HG03575 (cell line): ENCODE data around the gene SIRPD.
A peak's percentile ranks its signal among the peaks of the same experiment; 100 is the strongest.

Experiments
- ATAC-seq: cut with Tn5 transposase; IDR thresholded peaks from one replicate; pipeline ENCODE4 v1.9.1; 2021; ENCODE audit not compliant: unreplicated experiment, insufficient number of reproducible peaks, low FRiP score; ENCODE audit errors: extremely low read depth

The SIRPD gene

DNA sequence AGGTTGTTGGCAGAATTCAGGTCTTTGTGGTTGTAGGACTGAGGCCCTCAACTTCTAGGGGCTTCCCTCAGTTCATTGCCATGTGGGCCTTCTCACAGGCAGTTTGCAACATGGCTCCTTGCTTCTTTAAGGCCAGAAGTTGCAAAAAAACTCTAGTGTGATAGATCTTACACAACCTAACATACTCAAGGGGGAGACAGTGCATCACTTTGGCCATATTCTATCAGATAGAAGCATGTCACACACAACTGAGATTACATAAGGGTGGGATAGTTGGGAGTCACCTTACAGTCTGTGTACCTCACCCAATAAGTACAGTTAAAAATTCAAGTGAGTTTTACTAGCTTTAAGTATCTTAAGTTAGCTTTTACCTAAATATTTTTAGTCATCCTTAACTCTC is 1.6 kb downstream of the SIRPD start:
- ATAC-seq, result no peak

DNA sequence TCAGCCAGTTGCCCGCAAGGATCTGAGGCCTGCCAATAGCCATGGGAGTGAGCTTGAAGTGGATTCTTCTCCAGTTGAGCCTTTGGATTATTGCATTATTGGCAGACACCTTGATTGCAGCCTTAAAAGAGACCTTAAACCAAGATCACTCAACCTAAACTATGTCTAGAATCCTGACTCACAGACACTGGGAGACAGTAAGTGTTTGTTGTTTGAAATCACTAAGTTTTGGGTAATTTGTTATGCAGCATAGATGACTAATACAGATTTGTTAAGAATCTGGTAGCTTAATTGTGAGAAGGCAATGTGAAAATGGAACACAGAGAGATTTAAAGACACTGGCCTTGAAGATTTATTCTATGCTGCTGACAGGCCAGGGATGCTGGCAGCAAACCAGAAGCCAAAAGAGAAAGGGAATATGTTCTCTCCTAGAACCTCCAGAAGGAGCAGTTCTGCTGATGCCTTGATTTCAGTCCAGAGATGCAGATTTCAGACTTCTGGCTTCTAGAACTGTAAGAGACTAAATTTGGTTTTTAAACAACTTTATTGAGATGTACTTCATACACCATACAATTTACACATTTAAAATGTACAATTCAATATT is 17.6 kb downstream of the SIRPD start:
- no peak for ATAC-seq

DNA sequence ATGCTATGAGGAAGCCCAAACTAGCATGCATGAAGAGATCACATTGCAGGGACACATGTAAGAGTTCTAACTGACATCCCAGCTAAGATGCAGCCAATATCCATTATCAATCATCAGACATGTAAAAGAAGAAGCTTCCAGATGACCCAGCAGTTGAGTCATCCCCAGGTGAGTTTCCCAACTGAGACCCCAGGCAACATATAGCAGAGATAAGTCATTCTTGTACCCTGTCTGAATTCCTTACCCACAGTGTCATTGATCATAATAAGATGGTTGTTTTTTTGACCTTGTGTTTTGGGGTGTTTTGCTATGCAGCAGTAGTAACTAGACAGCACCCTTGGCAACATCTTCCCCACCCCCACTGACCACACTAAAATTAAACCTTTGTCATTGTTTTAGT is 18.9 kb downstream of the SIRPD start:
- ATAC-seq, result no peak

DNA sequence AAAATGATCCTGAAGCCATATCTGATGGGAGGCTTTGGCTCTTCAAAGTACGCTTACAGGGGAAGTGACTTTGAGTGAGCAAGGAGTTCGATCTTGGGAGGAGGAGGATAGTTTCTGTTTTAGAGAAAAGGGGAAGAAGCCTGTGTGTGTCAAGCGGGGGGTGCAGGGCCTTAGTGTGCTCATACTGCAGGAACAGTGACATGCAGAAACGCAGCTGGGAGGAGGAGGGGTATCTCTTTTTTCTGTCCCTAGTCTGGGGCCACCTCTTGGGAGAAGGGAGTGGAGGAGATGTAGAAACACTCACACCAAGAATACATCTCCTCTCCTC is 19.8 kb downstream of the SIRPD start:
- no peak for ATAC-seq

DNA sequence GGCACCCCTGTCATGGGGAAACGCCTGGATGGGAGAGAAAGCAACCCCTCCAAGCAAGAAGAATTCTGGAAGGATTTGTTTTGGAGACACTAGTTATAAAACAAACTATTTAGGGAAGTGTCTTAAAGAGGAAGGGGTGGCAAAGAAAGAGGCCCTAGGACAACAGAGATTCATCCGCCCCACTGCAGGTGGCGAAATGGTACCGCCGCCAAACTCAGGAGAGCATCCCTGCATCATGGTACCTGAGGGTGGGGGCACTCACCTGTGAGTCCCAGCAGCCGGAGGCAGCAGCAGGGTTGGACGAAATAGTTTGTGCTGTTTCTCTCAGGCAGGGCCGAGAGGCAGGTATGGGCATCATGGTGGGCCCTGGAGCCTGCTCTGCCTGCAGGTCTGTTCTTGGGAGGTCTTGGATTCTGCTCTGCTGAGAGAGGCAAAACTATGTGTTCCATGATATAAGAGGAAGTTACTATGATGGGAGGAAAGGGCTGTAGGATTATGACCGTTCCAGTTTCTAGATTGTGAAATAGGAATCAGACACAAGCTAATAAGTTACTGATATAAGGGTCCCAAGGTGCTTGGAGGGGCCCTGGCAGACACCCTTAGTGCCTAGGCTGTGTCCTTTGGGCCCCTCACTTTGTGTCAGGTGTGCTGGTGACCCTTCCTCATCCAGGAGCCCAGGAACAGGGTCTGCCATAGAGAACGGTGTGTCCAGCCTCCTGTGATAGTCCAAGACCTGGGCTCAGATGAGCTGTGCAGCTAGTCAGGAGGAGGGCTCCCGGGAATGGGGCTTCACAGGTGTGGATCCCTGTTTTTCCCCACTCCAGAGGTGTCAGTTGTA is 20.4 kb downstream of the SIRPD start:
- no peak for ATAC-seq

DNA sequence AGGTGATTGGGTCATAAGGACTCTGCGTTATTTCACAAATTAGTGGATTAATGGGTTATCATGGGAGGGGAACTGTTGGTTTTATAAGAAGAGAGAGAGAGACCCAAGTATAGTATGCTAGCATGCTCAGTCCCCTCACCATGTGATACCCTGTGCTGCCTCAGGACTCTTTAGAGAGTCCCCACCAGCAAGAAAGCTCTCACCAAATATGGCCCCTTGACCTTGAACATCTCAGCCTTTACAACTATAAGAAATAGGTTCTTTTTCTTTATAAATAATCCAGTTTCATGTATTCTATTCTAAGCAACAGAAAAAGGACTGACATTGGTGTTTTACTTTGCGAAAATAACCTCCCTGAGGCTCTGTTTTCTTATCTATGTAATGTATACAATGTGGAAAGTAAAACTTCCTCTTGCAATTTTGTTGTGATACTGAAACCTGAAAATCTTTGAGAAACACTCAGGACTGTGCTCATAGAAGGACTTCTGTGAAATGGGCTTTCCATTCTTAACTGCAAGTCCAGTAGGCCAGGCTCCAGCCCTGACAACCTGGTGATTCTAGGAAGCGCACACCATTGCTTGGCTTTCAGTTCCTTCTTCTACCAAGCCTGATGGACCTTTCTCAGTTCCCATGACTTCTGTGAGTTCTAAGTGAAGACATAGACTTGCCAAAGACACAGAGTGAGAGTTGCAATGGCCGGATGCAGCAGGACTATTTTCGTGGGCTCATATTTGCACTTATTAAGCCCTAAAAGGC is 21.9 kb downstream of the SIRPD start:
- peak; percentile 59 for ATAC-seq

DNA sequence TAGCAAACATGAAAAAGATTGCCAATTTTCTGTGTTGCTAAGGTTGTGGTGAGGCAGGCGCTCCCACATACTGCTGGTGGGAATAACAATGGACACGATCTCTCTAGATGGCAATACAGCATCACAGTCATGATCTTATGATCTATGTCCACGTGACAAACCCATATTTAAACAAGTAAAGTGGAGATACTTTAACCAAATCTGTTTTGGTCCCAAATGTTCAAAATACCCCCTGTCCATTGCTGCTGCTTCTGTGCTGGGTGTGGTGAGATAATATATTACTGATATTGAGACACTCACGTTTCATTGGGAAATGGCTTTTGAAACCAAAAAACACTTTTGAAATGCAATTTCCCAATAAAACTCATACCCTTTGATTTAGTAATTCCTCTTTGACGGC is 23.0 kb downstream of the SIRPD start:
- ATAC-seq, result no peak

DNA sequence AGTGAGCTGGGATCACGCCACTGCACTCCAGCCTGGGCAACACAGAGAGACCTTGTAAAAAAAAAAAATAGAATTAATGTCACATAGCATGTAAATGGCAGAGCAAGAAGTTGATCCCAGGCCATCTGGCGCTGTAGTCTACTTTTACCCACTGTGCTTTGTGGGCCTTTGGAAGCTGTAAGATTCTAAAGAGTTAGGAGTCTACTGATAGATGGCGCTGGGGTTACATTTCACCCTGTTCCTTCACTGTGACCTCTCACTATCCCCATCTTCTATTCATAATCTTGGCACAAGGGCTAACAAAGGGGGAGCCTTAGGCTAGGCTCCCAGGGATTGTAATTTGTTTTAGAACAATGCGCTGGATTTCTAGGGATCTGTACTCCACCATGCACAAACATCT is 24.4 kb downstream of the SIRPD start:
- ATAC-seq, result no peak

DNA sequence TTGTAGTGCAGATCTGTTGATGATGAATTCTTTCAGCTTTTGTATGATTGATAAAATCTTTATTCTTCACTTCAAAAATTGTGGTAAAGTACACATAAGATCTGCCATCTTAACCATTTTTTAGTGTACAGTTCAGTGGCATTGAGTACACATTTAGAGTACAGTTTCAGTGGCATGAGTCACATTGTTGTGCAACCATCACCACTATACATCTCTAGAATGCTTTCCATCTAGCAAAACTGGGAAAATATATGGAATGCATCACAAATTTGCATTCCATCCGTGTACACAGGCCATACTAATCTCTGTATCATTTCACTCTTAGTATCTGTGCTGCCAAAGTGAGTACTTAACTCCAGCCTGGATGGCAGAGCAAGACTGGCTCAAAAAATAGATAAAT is 28.7 kb downstream of the SIRPD start:
- no peak for ATAC-seq

DNA sequence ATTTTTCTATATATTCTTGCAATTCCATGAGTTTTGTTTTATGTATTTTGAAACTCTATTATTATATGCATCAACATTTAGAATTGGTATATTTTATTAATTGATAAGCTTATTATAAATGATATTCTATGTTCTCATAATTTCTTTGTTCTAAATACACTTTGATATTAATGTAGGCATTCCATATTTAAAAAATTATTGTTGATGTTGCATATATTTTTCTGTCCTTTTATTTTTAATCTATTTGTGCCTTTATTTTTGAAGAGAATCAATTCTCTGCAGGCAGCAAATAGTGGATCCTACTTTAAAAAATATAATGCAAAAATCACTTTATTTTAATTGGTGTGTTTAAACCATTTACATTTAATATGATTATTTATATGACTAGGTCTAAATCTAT is 29.6 kb downstream of the SIRPD start:
- no peak for ATAC-seq

DNA sequence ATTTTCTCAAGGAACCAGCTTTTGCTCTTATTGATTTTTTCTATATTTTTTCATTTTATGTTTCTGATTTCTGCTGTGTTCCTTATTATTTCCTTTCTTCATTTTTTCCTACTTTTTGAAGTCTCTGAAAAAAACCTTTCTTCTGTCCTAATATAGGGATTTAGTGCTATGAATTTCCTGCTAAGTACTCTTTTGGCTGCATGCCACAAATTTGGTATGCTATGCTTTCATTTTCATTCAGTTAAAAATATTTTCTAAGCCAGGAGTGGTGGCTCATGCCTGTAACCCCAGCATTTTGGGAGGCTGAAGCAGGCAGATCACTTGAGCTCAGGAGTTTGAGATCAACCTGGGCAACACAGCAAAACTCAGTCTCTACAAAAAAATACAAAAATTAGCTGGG is 30.6 kb downstream of the SIRPD start:
- no peak for ATAC-seq

DNA sequence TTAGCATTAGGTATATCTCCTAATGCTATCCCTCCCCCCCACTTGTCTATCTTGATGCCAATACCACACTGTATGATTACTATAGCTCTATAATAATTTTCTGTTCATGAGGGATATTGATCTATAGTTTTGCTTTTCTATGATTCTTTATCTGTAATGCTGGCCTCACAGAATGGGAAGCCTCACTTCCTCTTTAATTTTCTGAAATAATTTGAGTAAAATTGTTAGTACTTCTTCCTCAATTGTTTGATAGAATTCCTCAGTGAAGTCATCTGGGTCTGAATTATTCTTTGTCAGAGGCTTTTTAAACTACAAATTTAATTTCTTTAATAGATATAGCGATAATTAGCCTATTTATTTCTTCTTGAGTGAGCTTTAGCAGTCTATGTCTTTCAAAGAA is 31.2 kb downstream of the SIRPD start:
- ATAC-seq, result no peak

DNA sequence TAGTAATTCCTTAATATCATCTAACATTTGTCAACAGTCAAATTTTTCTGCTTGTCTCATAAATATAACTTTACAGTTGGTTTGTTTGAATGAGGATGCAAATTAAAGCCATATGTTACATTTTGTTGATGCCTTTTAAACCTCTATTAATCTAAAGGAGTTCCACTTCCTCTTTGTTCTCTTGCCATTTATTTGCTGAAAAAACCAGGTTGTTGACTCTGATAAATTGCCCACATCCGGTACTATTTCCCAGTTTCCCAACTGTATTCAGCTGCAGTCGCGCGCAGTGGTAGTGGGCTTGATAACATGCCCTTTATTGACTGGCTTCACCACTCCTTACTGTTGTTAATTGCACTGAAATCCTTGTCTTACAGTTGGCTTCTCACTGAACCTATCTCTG is 33.5 kb downstream of the SIRPD start:
- no peak for ATAC-seq

DNA sequence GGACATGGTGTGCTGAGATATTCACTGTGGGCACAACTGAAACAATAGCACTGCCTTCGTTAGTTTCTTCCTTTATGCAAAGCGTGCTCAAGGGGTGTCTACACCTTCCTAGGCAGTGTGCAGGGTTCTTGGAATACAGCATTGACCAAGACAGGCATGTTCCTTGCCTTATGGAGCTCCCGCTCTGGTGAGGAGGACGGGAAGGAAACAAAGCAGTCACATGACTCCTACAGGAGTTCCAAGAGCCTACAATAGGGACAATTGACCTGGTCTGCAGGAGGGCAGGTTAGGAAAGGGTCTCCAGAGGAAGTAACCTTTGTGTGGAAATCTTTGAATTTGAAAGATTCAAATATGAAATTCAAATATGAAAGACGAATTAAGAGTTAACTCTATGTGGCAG is 40.5 kb downstream of the SIRPD start:
- ATAC-seq, result no peak

DNA sequence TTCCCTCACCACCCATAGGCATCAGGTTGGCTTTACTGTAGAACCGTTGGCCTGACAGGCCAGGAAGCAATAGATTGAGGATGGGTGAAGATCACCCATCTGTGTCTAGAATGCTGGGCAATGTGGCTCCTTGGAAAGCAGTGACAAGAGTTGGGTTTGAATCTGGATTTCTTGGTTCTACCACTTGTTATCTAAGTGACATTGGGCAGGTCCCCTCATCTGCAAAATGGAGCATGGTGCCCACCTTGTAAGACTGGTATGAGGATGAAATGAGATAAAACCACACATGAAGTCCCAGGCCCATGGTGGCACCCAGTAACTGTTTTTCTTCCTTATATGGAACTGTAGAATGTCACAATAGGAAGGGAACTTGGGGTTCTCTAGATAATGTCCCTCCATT is 43.7 kb downstream of the SIRPD start:
- ATAC-seq, result no peak

DNA sequence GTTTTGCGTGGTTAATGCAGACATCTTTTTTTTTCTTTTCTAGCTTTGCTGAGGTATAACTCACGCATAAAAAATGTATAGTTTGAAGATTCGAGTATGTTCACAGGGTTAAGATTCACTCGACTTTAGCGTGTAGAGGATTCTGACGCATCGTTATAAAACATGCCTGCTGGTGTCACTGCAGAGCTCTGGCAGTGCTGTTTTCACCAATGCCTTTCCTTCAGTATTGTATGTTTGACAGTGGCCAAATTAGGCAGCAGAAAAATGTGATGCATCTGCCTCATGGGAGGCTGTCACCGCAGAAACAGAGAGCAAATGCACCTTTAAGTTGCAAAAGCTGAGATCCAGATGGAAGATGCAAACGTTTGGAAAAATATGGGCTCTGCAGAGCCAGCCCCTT is 48.3 kb downstream of the SIRPD start:
- no peak for ATAC-seq

DNA sequence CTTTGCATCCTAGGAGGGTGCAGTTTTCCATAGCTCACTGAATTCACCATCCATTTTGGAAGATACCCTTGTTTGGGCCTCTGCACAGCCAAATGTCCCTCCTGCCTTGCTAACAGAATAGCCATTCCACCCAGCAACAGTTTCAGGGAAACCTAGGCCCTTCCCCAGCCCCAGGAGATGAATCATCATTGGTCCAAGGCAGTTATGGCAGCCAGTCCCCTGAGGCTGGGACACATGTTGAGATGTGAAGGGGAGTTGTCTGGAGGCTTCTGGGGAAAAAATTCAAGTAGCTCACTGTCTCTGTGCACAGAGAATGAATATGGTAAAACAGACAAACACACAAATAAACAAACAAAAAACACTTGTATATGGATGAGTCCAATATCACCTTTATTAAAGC is 48.9 kb downstream of the SIRPD start:
- no peak for ATAC-seq

DNA sequence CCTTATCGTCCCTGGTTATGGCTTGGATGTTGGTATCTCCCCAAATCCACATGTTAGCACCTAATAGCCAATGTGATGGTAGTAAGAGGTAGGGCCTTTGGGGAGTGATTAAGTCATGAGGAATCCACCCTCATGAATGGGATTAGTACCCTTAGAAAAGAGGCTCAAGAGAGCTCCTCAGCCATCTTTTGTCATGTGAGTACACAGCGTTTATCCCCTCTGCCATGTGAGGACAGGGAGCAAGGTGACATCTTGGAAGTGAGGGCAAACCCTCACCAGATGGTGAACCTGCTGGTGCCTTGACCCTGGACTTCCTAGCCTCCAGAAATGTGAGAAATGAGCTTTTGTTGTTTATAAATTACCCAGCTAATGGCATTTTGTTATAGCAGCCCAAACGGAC is 50.2 kb downstream of the SIRPD start:
- ATAC-seq, result no peak

DNA sequence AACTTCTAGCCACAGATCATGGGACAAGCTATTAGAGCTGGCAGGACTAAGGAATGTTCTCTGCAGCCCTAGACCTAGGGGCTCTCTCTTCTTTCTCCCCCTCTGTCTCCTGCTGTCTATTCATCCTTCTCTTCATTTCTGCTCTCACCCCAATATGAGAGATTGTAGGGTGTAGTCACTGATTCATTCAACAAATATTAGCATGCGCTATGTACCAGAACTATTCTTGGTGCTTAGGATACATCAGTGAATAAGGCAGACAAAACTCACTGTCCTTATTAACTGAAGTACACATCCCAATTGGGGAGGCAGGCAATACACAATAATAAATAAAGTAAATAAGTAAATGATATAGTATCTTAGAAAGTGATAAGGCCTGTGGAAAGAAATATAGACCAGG is 51.6 kb downstream of the SIRPD start:
- ATAC-seq, result no peak

DNA sequence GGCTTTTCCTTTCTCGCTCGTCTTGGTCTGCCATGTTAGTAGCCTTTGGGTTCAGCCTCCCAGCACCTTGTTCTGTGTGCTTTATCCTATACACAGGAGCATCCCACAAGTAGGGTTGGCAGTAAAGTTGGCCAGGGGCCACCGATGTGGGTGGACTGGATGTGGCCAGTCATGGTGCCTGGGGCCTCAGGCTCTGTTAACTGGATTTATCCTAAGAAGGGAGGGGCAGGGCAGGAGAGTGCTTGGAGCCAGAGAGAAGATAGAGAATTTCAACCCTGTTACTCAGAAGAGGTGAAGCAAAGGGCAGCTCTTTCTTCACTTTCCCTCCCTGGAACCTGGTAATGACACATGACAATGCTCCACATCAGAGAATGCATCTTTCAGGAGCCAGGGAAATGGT is 52.1 kb downstream of the SIRPD start:
- ATAC-seq, result no peak
